GM18867 (cell line): Measurements from ENCODE around the gene DCLK3.

Experiments used
- ATAC-seq: cut with Tn5 transposase; IDR thresholded peaks from one replicate; pipeline ENCODE4 v1.9.1; 2021; ENCODE audit warnings: mild to moderate bottlenecking, moderate library complexity; ENCODE audit not compliant: unreplicated experiment

Gene DCLK3

DNA sequence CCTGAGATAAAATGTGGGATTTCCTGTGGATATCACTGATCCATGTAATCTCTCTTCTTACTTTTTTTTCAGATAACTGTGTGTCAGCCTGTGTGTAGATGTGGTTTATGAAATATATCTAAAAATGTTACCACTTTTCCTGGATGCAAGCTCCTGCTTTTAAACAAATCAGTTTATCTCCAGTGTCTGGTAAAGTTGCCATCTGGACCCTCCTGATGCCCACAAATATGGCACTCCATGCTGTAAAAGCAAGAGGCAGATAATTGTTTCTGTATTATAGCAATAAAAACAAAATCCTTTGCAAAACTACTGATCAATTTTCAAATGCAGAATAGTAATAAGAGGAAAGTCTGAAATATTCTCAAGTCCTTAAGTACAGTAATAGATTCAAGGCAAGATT is 7.6 kb upstream of the DCLK3 start:
- no peak for ATAC-seq

DNA sequence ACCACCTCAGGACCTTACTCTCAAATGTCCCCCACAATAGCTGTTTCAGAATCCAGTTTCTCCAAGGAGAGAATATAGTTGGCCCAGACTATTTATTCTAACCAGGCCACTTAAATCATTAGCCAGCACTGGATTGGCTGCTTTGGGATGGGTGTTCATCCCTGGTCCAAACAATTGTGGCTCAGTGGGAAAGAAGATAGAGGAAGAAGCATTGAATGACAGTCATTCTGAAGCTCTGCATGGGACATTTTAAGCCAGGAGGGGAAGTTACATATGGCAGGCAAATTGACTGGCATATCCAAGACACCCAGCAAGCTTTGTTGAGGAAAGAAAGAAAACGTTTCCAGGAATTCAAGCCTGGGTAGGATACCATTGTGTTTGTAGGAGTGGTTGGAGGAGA is 5.6 kb upstream of the DCLK3 start:
- no peak for ATAC-seq

DNA sequence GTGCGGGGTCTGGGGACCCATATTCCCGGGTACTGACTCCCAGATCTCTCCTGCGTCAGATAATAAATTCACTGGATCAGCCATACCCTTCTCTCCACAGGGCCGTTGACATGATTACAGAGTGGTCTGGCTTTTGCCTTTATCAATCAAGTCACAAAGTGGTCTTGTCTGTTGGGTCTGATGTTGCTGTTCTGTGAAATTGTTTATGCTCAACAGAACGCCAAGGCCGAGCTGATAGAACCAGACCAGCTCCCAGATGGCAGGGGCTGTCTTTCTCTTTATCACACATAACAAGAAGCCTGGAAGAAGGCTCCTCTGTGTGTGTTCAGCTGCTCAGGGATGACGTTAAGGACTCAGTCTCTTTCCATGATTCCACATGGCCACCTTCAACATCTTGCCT is 751 bp upstream of the DCLK3 start:
- ATAC-seq = no peak

DNA sequence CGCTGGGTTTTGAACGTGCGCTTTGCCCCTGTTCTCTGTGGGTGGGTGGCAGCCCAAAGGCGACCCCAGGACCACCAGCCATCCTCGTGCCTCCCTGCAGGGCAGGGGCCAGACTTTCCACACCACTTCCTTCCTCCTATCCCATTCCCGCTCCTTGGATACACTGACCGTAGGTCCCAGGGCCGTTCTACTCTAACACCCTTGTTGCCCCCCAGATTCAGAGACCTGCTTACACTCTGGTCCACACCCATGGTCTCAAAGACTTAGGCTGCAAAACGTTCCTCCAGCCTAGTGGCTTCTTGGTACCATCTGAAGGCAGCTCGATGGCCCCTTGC is 318 bp upstream of the DCLK3 start:
- no peak for ATAC-seq

DNA sequence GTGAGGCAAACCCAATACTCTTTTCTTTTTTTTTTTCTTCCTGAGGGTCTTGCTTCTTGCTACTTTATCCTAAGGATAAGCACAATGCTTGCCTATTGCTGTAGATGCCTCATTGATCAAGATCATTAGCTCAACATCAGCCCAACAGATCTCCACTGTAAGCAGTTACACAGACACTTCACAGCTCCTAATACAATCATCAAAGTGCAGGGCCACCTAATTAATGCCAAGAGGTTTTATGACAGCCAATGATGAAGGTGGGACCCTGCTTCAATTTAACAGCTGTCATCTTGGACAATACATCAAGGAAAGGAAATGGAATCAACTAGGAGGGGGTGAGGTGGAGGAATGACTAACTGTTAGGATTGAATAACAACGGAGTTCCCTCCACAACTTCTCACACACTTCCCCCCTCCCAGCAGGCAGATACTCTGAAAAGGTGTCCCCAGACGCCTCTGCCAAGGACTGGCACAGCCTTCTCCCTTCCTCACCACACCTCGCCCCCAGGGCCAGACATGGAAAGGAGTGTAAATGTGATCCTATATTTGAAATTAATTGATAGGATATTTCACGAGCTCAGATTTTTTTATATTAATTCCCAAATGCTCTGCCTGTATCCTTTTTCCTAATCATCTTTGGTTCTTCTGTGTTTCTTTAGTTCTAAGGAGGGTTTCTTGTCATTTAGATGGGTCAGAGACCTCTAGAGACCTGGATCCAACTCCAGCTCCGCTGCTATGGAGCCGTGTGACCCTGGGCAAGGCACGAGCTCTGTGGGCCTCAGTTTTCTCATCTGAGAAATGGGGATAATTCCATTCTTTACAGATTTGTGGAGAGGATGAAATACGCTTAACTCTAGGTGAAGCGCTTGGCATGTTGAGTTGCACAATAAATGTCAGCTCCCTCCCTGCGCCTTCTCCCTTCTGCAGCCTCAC is 1.2 kb downstream of the DCLK3 start:
- ATAC-seq = no peak

DNA sequence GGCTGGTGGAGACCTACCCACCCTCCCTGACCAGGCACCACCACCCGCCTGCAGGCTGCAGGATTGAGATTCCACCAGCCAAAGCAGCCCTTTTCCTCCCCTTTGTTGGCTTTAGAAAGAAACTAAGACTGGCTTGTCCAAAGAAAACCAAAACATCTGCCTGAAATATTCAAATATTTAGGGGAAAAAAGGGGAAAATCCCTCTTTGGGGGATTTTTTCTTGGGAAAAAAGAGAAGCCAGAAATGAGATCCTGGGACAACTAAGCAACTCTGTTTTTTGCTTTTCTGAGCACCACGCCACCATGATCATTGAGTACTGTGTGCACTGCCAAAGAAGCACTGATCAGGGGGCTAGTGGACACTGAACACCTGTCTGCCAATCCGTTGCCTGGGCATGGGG is 2.6 kb downstream of the DCLK3 start:
- no peak for ATAC-seq

DNA sequence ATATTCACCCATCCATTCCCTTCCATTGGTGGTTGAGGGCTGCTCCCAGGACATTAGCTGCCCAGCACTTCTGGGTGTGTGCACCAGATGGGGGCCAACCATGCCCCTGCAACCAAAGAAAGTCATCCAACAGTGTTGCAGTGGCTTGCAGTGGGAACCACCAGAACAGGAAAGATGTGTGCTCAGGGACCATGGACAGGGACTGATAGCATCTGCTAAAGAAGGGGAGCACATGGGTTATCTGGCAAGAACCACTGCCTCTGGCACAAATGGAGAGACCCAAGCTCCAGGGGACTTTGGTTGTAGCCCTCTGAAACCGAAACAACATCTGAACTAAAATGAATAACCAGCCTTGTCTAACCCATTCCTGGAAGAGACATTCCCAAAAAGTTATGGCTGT is 8.1 kb downstream of the DCLK3 start:
- ATAC-seq = no peak

DNA sequence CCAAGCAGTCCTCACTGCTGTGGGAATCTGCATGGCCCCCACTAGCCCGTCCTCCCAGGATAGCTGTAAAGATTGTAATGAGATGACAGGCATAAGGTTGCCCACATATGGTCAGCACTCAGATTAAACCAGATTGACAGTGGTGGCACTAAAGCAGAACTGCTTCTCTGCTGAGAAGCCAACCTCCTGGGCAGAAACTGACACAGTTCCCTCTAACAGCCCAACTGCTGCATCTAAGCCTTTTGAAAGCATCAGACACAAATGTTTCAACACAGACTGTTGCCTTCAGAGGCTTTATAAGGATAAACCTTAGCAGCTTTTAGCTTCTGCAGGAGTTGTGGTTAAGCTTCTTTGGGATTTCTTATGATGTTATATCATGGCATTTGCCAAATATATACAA is 13.0 kb downstream of the DCLK3 start:
- ATAC-seq = no peak

DNA sequence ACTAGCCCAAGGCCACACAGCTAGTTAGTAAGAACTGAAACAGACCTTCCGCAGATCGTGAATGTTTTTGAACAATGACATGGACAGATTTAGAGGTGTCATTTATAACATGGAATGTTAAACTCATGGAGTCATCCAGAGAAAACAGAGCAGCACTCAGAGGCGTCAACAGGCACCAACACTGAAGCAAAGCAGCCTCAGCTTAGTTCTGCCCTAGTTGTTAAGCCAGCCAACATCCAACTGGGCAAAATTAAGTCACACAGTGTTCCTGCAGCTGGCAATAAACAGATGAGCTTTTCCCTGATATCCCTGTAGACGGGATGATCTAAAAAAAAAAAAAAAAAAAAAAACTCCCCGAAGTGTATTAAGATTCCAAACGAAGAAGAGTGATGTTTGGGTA is 13.6 kb downstream of the DCLK3 start:
- ATAC-seq = no peak

DNA sequence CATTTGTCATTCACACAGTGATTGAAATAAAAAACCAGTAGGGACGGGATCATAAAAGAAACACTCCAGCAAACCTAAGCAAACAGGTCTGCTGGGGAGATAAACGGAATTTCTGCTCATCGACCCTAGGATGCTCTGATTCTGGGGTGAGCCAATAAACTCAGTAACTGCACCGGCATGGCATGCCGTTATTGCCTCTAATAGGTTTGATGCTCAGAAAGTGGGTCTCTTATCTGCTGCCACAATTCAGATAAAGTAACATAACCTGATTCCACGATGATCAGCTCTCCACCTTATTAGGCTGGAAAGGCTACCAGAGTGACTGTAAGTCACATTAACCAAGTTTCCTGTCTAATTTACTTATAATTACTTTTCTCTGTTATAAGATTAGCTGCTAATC is 19.6 kb downstream of the DCLK3 start:
- ATAC-seq = no peak

DNA sequence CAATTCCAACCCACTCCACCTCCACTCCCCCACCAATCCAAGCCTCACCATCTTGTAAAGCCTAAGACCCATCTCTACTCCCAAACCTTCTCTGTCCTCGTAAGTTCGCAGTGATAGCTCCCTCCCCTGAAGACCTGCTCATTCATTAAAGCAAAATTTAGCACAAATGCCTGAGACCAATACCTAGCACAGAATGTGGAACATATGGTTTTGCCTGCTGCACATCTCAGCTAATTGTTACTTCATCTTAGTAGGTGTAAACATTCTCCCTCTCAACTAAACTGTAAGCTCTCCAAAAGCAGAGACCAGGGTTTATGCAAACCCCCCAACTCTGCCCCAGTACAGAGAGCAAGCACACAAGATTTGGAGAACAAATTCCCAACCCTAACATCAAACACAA is 20.5 kb downstream of the DCLK3 start:
- ATAC-seq = no peak

DNA sequence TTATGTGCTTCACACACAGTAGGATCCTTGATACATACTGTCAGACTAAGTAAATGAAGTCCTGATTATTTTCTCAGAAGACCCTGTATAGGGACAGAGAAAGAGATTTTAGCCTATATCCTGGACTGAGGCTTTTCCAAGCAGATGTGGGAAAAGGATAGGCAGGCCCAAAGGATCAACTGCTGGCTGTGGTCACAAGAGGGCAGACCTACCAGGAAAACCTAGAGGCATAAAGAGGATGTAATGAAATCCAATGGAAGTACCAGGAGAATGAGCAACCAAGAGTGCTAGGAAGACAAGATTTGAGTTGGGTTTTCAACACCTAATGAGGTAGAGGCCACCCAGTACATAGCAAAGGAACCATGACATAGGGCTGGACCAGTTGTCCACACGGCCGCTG is 23.1 kb downstream of the DCLK3 start:
- ATAC-seq = no peak

DNA sequence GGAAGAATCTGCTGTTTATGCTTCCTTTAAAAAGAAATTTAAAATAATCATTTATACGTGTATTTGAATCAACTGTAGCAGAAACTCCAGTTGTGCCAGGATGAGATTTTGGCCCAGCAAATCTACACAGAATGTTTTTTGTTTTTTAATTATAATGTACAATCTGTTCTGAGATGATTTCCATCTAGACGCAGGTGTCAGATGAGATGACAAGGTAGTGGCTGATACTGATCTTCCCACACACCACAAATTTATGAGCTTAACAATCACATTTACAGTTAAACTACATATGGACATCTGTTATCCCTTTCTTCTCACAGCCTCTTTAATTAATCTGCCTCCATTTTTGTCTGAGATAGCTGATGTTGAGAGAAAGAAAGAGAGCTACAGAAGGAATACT is 23.6 kb downstream of the DCLK3 start:
- no peak for ATAC-seq

DNA sequence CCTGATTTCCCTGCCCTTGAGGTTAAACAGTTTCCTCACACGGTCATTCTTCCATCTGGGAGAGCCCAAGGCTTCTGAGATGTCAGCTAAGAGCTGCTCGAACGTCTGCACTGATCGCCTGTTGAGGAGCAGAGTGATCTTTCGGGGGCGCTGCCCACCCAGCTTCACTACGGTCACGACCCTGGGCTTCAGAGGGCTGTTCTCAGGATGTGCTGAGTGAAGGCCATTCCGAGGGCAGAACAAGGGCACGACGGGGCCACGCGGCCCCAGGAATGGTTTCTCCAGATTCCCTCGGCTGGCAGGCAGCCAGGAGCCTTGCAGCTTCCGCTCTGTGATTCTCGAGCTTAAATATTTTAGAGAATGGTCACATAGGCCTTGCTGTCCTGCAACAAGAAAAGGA is 25.7 kb downstream of the DCLK3 start:
- no peak for ATAC-seq

DNA sequence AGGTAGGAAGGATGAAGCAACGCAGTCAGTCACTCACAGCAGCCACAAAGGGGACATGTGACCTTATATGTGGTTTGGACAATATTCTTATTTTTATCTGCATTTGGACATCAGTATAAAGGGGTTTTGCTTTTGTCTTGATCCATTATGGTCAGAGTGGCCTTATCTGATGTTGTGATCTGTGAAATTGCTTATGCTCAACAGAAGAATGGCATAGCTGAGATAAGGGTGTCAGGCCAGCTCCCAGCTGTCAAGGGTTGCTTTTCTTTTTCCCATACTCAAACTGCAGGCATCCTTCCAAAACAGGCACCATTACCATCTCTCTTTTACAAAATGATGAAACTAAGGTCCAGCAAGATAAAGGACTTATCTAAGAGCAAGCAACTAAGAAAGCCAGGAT is 28.1 kb downstream of the DCLK3 start:
- no peak for ATAC-seq

DNA sequence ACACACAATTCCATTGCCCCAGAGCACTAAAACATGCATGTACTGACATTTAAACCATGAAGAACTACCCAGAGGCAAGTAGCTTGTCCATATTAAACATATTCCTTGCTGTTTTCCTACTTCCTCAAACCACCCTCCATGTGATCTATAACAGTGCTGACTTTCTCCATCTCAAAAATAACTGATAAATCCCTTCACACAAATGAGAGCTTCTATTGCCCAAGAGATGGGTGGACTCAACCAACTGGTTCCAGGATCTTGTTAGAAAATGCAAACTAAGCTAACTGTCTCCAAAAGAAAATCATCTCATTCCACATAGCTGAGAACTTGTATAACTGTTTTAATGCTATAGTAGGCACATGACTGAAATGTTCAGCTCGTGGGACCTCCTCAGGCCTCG is 29.6 kb downstream of the DCLK3 start:
- ATAC-seq = no peak

DNA sequence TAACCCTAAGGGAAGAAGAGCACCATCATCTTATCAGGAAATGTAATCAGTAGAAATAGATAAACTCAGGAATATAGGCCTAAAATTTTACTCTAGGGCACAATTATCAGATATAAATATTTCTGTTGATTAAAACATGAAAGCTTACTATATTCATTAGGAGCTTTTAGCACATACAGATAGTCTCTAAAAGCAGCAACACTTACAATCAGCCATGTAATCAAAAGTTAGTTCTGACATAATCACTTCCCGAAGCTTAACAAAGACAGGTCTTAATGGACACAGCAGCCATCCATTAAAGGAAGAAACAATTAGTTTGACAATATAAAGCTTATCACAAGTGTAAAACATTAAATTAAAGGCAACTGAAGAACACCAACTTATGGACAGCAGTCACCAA is 30.6 kb downstream of the DCLK3 start:
- no peak for ATAC-seq

DNA sequence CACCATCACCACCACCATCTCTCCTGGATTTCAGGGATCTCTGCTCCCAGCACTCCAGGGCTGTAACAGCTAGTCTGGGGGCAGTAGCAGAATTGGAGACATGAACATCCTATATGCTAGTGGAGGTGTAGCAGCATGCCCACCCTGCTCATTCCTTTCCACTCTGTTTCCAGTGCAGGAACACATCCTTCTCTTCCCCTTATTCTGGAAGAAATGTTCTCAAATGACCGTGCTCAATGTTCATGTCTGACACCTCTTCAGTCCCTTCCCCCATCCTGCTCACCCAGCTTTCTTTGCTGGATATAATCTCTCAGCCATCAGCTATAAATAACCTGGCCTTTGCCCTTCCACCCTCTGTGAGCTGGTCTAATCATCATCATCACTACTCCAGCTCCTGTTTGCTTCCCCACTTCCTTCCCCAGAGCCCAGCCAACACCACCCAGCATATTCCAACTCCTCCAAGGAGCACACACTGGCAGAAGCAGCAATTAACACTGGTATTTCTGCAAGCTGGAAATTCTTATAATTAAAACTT is 31.1 kb downstream of the DCLK3 start:
- no peak for ATAC-seq

DNA sequence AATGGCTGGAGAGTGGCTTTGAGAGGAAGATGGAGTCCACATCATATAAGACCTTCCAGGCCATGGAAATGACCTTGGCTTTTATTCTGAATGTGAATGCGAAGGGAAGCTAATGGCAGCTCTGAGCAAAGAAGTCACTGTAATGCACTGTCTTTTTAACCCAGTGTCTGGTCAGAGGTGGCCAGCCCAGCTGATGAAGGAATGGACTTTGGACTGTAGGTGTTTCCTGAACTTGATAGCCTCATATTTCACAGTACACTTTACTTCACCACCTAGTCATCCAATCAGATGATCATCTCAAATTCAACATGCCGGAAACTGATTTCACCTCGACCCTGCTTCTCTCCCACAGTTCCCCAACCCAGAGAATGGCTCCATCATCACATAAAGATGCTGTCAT is 33.4 kb downstream of the DCLK3 start:
- no peak for ATAC-seq

DNA sequence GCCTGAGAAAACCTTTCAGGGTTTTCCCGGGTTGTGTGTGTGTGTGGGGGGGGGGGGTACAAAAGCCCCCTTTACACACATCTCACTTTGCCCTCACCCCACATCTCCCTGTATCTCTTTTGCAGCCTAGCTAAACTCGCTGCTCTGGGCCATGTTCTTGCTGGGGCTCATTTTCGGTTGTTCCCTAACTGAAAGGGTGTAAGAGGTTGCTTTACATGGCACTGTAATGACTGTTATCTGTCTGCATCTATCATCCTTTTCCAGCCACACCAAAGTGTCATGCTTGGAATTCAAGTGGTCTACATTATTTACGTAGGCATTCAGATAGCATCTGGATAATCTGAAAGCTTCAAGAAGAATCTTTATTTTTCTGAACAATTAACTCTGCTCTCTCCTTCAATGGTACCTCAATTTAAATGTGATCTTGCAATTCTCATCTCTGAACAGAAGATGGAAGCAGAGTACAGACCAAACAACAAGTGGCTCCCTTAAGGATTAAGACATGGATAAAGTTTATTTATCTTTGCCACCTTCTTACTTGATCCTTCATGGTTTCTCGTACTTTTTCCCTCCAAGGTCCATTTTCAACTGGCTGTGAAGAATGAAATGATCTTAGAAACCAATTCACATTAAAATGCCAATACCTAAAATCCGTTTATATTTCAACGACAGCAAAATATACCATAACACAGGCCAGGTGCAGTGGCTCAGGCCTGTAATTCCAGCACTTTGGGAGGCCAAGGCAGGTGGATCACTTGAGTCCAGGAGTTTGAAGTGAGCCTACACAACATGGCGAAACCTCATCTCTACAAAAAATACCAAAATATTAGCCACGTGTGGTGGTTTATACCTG is 34.9 kb downstream of the DCLK3 start:
- ATAC-seq = peak; percentile 70

DNA sequence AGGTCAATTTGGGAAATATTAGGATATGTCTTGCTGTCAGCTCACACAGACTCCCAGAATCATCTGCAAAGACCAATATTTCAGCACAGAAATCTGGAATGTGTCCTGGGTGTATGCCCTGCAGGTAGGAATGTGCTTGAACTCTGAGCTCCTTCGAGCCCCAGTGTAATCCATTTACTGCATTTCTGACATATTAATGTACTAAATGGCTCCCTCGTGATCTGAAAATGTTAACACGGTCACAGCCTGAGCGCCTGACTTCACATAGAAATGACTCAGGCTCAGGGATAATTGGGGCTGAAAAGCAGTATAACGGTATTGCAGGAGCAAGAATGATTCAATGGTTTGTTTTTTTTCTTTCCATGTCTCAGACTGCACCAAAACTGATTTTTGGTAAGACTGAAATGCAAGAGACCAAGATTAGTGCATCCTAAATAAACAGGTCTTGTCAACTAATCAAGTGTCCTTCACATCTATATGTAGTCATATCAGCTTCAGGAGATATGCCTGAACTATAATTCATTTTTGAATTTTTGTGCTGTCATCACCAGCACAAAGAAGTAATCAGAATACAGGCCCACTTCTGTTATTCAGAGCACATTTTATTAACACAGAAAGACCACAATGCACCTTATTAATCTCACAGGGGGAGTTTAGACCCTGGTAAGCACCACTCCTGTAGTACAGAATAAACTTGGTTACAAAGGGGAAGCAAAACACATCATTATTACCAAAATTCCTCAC is 49.8 kb downstream of the DCLK3 start:
- ATAC-seq = no peak
